Mesothelial cell of epicardium (in vitro differentiated cells): ENCODE results near the gene PEAR1. TPM values are rescaled to one million over a fixed set of nuclear protein-coding genes. Genes with fewer than 3 reads are reported as not detected.
A peak's percentile ranks its signal among the peaks of the same experiment; 100 is the strongest.

ENCODE experiments used
- DNase-seq, 2 experiments: peaks; one replicate each; pipeline ENCODE4 v3.0.0; 2021; ENCODE audit warnings: low spot score in 2 of 2; ENCODE audit not compliant: unreplicated experiment in 2 of 2
- H3K27ac Mint-ChIP-seq: 2 replicates; pipeline ENCODE4 v1.8.0; 2021; ENCODE audit warnings: mixed read lengths
- H3K27me3 Mint-ChIP-seq: 2 replicates; pipeline ENCODE4 v1.8.0; 2021; ENCODE audit warnings: low read depth, mixed read lengths
- H3K36me3 Mint-ChIP-seq: 2 replicates; pipeline ENCODE4 v1.8.0; 2021; ENCODE audit warnings: mixed read lengths
- H3K4me1 Mint-ChIP-seq: 2 replicates; pipeline ENCODE4 v1.8.0; 2021; ENCODE audit warnings: mixed read lengths
- H3K4me3 Mint-ChIP-seq: 2 replicates; pipeline ENCODE4 v1.8.0; 2021; ENCODE audit warnings: mild to moderate bottlenecking, moderate library complexity, mixed read lengths
- H3K9me3 Mint-ChIP-seq: 2 replicates; pipeline ENCODE4 v1.8.0; 2021; ENCODE audit warnings: mixed read lengths
- CTCF ChIP-seq: fragments of 200-600 bp; sonication (generic); IDR thresholded peaks from one replicate; pipeline ENCODE4 v1.5.0; 2021; ENCODE audit warnings: antibody characterized with exemption; ENCODE audit not compliant: unreplicated experiment
- total RNA-seq: library from RNA; stranded (reverse); gene quantifications from 3 replicates; pipeline ENCODE4 v1.2.1, GENCODE V29; 2021

The PEAR1 gene
- total RNA-seq, 1 donor from 2014 or later: 16.1 TPM

GRCh38 chr1:156908541-156908940 is 15.0 kb downstream of the PEAR1 start:
- no peaks in the 10 kb centered on the region for H3K27me3 Mint-ChIP-seq
- DNase-seq: no peak
- no peak for TF ChIP-seq CTCF
- no peak overlapping the region for H3K4me3 Mint-ChIP-seq
- H3K9me3 Mint-ChIP-seq: no peaks in the 10 kb centered on the region
- H3K27ac Mint-ChIP-seq: no peak overlapping the region
- peaks cover 9% of the 10 kb centered on the region for H3K4me1 Mint-ChIP-seq
- no peaks in the 10 kb centered on the region for H3K36me3 Mint-ChIP-seq

GRCh38 chr1:156908955-156909354 is 15.4 kb downstream of the PEAR1 start:
- TF ChIP-seq CTCF: no peak
- Mint-ChIP-seq H3K27me3 (no peaks in the 10 kb centered on the region), H3K4me3 (no peak overlapping the region), H3K4me1 (peaks cover 13% of the 10 kb centered on the region), H3K9me3 (no peaks in the 10 kb centered on the region), H3K36me3 (no peaks in the 10 kb centered on the region), H3K27ac (no peak overlapping the region)
- no peak for DNase-seq

GRCh38 chr1:156909671-156910070 is 16.2 kb downstream of the PEAR1 start:
- DNase-seq: no peak
- no peak for TF ChIP-seq CTCF
- Mint-ChIP-seq H3K4me3 (no peak overlapping the region), H3K9me3 (no peaks in the 10 kb centered on the region), H3K27me3 (no peaks in the 10 kb centered on the region), H3K36me3 (no peaks in the 10 kb centered on the region), H3K4me1 (peaks cover 20% of the 10 kb centered on the region), H3K27ac (no peak overlapping the region)

- no peaks in the 10 kb centered on the region for H3K27me3 Mint-ChIP-seq
- H3K27ac Mint-ChIP-seq: no peak overlapping the region
- no peaks in the 10 kb centered on the region for H3K36me3 Mint-ChIP-seq
- peak; percentile 86 for TF ChIP-seq CTCF
- no peak overlapping the region for H3K4me3 Mint-ChIP-seq
- no peak for DNase-seq
- H3K4me1 Mint-ChIP-seq: peaks cover 23% of the 10 kb centered on the region
- H3K9me3 Mint-ChIP-seq: no peaks in the 10 kb centered on the region
Measured at GRCh38 chr1:156910309-156910782, 16.8 kb downstream of the PEAR1 start.

- Mint-ChIP-seq H3K9me3 (no peaks in the 10 kb centered on the region), H3K4me1 (peaks cover 23% of the 10 kb centered on the region), H3K27ac (no peak overlapping the region), H3K4me3 (no peak overlapping the region), H3K27me3 (no peaks in the 10 kb centered on the region), H3K36me3 (no peaks in the 10 kb centered on the region)
- no peak for DNase-seq
- no peak for TF ChIP-seq CTCF
Measured at GRCh38 chr1:156911577-156912298, 18.2 kb downstream of the PEAR1 start.
